ENCODE measurements around the gene AP4E1.
"Not testable (repeated sequence)": the region's sequence is repeated elsewhere in the genome, so short reads cannot be mapped to it uniquely, and the experiment has no call there.

Gene AP4E1

DNA sequence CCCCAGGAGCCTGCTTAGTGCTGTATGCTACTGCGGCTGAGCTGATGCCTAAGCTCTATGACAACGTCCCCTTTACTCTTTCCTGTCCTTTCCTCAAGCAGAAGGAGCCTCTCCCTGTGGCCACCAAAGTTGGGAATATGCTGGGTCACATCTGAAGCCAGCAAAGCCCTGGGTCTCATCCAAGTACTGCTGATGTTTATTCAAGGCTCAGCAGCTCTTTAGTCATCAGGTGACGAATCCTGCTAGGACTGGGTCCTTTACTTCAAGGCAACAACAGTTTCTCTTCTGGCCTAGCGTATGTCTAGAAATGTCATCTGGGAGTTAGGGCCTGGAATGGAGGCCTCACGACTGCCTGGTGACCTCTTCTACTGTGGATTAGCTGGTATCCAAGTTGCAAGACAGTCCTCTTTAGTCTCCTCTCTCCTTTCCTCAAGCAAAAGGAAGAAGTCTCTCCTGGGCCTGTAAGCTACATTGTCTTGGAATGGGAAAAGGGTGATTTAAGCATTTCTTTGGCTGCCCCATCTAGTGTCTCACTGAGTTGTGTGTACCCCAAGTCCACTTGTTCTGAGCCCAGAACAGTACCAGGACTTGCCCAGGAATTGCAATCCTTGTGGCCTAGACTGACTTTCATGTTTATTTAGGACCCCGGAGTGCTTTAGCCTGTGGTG, 122.3 kb downstream of the AP4E1 start:
- DNase-seq = no peak

DNA sequence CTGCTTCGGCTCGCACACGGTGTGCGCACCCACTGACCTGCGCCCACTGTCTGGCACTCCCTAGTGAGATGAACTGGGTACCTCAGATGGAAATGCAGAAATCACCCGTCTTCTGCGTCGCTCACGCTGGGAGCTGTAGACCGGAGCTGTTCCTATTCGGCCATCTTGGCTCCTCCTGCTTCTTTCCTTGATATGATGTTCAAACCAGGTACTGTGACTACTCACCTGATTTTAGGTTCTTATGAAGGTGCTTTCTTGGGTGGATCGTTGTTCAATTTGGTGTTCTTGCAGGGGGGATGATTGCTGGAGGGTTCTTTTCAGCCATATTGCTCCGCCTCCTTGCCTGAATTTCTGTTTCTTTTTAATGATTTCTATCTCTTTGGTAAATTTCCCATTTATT, 129.0 kb downstream of the AP4E1 start:
- DNase-seq = not testable (repeated sequence)

DNA sequence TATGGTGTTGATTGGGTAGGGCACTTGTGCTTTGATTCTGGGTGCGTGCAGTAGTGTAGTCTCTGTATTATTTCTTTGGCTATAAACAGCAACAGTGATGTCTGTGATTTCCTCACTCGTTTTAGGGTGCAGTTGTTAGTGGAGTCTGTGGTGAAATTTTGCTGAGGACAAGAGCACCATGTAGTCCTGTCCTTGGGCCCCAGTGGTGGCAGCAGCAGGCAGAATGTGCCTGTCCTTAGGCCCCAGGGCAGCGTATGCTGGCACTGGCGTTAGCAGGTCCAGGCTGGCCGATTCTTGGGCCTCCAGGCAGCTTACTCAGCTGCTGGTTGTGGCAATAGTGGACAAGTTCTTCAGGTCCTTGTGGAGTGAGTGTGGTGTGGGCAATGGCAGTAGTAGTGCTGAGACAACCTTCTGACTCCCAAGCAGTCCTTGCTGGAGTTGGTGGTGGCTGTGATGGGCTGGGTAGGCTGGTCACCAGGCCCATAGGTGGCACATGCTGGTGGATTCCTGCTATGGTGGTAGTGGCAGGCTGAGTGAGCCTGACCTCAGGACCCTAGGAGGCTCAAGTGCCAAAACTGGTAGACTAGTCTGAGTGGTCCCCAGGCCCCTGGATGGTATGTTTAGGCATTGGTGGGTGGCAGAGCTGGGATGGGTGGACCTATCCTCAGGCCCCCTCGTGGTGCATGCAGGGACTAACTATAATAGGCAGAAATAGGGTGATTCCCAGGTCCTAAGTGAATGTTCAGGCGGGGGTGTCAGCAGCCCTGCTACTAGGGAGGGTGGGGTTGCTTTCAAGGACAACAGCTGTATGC, 129.9 kb downstream of the AP4E1 start:
- no peak for DNase-seq

DNA sequence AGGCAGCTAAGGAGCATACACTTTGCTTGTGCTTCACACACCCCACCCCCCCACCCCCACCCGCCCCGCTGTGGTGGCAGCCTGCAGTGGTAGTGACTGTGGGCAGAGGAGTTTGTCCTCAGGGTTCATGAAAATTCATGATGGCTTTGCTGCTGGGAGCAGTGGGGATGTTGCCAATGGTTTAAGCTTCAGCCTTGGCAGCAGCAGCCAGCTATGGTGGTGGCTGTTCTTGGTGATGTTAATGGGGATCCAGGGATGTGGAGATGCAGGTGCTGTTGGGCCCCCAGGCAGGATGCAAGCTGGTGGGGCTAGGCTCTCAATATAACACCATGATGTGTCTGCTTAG, 130.5 kb downstream of the AP4E1 start:
- DNase-seq = no peak

DNA sequence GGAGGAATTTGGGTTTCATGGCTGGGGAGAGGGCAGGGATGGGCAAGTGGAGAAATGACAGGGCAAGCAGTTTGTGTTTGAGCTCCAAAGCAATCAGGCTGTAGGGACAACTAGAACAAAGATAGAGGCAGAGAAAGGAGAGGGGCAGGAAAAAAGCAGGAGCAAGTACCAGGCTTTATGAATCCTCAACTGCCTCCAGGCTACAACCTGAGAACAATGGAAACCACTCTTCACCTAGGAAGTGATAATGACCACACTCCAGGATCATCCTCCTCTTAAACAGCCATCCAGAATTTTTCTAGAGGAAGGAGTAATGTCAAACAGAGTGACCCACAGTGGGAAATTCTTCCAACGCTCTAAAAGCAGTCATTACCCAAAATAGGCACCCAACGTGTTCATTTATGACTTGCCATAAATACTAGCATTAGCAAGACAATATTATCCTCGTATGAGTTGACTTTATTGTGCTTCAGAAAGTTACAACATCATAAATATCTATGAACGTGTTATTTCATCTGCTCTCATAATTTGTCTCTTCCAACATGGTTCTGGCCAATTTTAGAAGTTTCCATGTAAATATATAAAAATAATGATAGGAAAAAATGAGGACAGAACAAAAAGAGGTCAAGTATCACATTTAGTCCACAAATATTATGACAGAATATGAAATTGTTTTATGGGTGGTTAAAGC, 135.7 kb downstream of the AP4E1 start:
- DNase-seq = no peak

DNA sequence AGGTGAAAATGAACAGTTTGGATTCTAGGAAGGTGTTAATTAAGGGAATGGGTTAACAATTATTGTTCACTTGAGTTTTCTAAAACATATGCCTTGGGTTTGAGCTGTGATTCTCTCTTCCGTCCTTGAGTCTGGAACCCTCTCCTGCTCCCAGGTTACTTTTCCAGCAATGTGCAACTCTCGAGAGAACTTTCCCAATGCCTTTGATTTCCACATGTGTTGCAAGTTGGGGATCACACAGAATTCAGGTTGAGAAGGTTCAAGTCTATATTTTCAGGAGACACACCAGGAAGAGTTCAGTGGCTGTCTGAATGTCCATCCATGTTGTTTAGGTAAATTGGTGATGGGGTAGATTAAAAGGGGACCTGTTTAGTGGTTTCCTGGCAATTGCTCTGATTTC, 137.5 kb downstream of the AP4E1 start:
- DNase-seq = no peak

DNA sequence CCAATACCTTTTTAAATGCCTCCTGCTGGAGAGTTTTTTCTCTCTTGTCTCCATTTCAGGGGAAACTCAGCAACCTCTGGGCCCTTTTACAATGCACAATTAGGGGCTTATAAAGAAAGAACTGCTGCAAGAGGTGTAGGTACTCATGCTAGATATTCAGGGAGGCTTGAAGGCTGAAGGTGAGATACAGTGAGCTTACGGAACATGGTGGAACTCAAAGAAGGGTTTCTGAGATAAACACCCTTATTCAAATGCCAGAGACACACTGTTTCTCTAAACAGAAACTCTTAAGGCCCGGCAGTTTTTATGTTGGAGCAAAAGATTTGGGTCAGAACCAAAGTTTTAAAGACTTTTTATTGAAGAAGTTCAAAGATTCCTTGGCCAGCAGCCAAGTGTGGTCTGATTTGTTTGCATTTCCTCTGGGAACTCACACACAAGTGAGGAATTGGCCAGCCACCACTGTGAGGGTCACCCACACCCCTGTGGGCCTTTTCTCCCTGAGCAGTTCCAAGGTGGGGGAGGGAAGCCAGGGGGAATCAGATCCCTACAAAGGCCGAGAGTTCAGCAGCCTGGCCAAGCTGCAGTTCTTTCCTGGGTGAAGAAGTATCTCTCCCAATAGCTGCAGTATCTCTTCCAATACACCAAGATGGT, 138.4 kb downstream of the AP4E1 start:
- no peak for DNase-seq

DNA sequence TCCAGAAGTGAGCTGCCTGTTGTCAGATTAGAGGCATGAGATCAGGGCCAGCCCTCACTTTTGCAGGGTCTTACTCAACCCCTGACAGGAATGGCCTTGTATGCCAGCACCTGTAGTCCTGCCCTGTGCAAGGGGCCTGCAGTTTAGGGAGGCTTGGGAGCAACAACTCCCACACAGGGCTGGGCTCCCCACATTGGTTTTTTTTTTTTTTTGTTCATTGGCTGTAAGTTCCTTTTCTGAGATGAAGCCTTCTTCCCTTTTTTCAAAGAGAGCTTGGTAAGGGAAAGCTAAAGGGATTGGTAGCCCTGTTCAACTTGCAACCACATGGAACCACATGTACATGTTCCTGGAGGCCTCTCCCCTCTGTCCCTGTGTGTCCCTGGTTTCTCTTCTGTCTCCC, 139.8 kb downstream of the AP4E1 start:
- DNase-seq = no peak

DNA sequence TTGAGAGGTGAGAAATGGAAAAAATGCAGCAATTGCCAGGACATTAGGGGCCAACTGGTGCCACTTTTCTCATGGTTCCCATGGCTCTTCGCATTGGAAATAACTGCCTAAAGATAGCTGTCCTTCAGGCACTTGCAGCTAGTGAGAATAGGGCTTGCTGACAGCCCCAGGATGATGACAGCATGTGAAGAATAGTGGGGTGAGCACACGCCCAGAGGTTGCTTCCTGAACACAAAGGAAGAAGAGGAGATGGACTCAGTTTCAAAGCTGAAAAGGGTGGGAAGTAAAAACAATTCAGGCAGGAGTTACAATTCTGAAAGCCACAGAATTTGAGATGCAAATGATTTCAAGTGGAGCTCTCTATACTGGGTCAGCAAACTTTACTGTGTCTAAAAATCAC, 140.6 kb downstream of the AP4E1 start:
- DNase-seq = no peak

DNA sequence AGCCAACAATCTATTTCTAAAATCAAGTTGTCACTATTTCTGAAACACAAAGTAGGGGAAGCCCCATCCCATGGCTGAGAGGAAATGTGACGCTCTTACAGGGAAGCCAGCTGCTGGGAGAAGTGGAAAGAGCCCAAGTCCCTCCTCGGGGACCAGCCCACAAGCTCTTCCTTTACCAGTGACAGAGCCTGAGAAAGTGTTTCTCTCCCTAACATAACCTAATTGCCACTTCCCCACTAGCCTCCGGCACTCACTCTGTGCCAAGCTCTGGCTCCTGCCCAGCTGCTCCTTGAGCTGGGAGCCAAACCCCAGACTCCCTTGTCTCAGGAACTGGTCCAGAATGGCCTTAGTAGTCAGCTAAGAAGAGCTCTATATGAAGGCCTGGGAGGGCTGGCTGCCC, 143.3 kb downstream of the AP4E1 start:
- DNase-seq = no peak

DNA sequence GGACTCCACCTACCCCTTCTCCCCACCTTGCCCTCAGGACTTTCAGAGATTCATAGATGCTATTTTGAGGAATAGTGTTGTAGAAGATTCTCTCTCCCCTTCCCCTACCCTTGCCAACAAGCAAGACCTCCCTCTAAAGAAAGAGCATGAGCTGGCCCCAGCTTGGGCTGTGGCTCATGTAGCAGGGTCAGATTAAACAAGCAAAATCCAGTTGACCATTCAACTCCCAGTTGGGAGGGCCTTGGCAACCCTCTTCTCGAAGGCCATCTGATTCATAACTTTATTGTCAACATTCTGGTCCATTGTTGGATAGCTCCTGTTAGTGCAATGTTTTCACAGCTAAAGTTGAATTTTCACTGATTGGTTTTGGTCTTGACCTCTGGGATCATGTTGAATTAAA, 145.1 kb downstream of the AP4E1 start:
- DNase-seq = no peak

DNA sequence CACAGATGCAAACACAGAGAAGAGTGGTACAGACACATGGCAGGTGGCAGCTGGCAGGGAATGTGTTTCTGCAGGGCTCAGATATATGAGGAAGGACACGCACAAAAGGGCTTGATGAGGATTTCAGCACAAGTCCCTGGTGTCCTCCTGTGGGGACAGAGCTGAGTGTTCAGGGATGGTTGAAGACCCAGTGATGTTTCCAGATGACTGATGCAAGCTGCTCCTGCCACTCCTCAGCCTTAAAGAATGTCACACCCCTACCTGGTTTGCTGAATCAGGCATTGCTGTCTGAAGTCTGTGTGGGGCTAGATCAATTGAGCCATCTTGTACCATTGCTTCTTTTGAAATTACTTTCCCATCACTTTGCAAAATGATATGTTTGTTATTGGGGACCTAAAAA, 146.1 kb downstream of the AP4E1 start:
- no peak for DNase-seq

Measured in activated CD4-positive, alpha-beta T cell treated with anti-CD3 and anti-CD28 coated beads, Interleukin-2, Interleukin-6, amounts not matched to agents 100 ng/mL and 50 ng/mL, durations not matched to agents 16 hours and 8 hours (primary cell).